GM18520 (cell line): Measurements from ENCODE around the gene SLC16A13.

Experiments
- ATAC-seq: cut with Tn5 transposase; IDR thresholded peaks from one replicate; pipeline ENCODE4 v1.9.1; 2021; ENCODE audit not compliant: unreplicated experiment

SLC16A13 gene

GRCh38 chr17:7011415-7011814 is 24.4 kb upstream of the SLC16A13 start:
- no peak for ATAC-seq

GRCh38 chr17:7011942-7012254 is 23.9 kb upstream of the SLC16A13 start:
- no peak for ATAC-seq

GRCh38 chr17:7014261-7014994 is 21.4 kb upstream of the SLC16A13 start:
- peak; percentile 88 for ATAC-seq

DNA sequence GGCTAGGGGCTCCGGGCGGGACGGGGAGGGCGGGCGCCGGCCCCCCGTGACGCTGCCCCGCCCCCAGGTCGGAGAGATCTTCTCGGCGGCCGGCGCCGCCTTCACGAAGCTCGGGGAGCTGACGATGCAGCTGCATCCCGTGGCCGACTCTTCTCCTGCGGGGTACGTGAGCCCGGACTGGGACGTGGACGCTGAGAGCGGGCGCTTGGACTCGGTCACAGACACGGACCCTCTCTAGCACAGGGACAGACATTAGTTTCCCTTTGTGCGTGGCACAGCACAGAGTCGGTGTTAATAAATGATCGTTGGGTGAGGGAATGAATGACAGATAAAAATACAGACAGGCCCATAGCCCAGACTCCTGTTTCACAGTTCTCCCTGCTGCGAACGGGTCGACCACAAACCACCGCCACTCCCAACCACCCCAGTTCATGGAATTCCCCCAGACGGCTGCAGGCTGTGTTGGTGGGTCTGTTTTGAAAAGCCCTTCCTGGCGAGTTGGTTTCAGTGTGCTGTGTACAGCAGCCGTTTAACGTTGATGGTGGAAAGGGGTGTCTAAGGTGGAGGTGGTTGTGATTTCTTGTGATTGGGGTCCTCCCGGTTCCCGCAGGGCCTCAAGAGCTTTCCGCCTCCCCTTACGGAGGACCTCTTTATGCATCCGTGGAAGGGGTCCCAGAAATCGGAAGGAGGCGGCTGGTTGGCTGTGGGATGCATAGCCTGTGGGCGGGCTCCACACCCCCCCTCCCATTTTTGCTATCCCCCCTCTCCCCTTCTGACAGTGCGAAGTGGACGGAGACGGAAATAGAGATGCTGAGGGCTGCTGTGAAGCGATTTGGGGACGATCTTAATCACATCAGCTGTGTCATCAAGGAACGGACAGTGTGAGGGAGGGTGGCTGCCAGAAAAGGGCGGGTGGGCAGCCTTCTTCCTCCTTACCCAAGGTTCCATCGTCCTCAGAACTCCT is 20.5 kb upstream of the SLC16A13 start:
- ATAC-seq: no peak

- no peak for ATAC-seq
Observed at GRCh38 chr17:7016418-7016817, 19.4 kb upstream of the SLC16A13 start.

GRCh38 chr17:7016886-7017826 is 18.7 kb upstream of the SLC16A13 start:
- ATAC-seq: no peak

DNA sequence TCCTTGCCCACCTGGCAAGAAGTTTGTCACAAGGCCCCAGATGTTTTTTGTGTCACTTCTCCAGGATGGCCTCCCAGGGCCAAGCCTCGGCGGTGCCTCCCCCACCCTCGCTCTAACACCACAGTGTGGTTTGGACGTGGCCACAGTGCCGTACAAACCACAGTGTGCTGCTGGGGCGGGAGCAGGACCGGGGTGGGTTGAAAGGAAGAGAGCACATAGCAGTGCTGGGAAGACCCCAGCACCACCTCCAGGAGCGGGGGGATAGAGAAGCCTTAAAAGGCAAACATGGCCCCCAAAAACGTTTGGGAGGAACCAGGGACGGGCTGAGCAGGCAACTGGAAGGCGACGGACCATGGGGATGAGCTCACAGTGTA is 18.0 kb upstream of the SLC16A13 start:
- ATAC-seq: no peak

DNA sequence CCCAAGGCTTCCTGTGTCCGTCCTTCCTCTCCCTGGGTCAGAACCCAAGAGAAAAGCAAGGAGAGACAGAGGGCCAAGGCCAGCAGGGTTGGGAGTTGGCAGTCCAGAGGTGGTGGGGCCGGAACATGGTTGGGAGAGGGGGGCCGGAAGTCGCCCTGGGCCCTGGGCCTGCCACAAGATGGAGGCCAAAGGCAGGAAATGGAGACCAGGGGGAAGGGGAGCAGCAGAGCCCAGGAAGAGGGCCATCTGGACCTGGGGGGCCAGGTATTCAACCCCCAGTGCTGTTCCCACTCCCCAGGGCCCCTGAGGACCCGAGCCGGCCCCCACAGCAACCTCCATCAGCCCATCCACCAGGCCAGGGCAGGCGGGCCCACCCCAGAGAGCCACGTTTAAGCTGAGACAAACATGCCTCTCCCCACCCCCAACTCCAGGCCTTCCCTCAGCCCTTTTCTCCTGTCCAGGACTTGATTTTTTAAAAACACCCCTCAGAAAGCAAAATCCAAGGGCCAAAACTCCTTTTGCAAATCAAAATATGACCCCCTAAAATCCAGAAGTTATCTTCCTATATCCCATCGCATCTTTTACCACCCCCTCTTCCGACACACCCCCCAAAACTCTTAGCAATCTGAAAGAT is 17.4 kb upstream of the SLC16A13 start:
- ATAC-seq: no peak

GRCh38 chr17:7019367-7019766 is 16.4 kb upstream of the SLC16A13 start:
- ATAC-seq: no peak

- ATAC-seq: no peak
Observed at GRCh38 chr17:7019839-7020519, 15.8 kb upstream of the SLC16A13 start.

DNA sequence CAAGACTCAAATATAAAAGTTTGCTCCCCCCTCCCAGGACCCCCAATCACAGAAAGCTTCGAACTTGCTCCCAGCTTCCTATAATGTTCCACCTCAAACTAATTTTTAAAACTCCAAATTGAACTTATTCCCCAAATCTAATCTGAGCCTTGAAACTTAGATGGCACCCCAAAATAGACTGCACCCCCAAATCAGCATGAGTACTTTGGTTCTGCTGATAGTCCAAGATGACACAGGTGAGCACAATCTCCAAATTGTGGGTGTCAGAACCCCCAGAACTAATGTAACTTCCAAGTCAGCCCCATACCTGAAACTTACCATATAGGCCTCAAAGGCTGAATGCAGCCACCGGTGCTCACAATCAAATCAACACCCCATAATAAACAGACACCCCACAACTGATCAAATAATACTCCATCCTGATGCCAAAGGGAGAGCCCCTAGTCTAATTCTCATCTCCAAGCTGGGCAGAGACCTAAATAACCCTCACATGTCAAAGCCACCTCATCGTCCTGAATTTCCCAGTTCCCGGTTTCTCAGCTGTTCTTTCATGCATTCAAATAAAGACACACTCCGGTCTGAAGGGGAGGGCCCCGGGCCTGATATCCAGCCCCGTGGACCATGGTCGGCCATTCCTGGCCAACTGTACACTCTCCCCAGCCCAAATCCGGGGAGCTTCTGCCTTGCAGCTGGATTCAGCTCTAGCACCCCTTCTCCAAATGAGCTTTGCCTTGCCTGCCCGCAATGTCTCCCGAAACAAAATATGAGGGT is 14.7 kb upstream of the SLC16A13 start:
- ATAC-seq: no peak

DNA sequence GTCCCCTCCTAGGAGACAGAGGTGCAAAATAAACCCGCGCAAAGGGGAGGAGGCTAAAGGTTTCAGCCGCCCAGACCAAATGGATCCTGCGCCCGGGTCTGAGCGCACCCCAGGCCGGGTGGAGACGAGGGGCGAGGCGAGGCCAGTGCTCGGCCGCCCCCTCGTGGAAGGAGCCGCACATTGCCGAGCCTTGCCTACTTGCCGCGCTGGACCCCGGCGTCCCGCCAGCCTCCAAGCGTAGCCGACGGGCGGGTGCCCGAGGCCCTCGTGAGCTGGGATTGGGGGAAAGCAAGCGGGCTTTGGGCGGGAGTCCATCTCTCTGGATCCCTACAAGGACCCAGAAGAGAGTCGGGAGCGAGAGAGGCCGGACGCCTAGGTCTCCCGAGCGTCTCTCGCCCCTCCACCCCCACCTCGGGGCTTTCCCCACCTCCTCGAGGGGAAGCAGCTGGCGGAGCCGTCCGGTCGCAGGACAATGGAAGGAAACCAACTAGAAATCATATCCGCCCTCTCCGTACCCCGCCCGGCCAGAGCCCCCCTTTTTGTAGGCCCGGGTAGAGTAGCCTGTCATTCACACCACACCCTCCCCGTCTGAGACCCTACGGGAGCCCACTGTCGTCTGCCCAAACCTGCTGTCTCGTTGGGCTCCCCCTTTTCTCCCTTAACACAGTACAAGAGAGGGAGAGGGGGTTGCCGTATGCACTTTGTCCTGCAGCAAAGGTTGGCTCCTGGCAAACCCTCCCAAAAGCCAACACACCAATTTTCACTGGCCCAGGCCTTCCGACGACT is 13.6 kb upstream of the SLC16A13 start:
- peak; percentile 48 for ATAC-seq

- no peak for ATAC-seq
Observed at GRCh38 chr17:7022781-7023571, 12.8 kb upstream of the SLC16A13 start, which contains the start of gene BCL6B. TSS of gene BCL6B (plus strand) at chr17:7023050. CDS start at chr17:7023672, 622 bp downstream.

GRCh38 chr17:7023576-7024401 is 12.0 kb upstream of the SLC16A13 start:
- no peak for ATAC-seq

DNA sequence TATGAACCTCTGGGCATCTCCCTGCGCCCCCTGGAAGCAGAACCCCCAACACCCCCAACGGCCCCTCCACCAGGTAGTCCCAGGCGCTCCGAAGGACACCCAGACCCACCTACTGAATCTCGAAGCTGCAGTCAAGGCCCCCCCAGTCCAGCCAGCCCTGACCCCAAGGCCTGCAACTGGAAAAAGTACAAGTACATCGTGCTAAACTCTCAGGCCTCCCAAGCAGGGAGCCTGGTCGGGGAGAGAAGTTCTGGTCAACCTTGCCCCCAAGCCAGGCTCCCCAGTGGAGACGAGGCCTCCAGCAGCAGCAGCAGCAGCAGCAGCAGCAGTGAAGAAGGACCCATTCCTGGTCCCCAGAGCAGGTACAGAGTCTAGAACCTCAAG is 11.4 kb upstream of the SLC16A13 start:
- no peak for ATAC-seq

- no peak for ATAC-seq
Observed at GRCh38 chr17:7025245-7025644, 10.6 kb upstream of the SLC16A13 start.
